HL-60 (cell line): ENCODE measurements around the gene ANAPC4.

Source experiments
- DNase-seq, 2 experiments: peaks; one replicate each; pipeline ENCODE4 v3.0.0-alpha.2; 2010 to 2020; ENCODE audit warnings: low read depth in 1 of 2, low spot score in 1 of 2
- H3K27ac ChIP-seq: fragments of 250-450 bp; sonication (Bioruptor Pico); replicated peaks from 2 replicates; pipeline ENCODE4 v1.5.1; 2020; ENCODE audit warnings: mild to moderate bottlenecking, moderate library complexity
- H3K27me3 ChIP-seq: fragments of 250-450 bp; sonication (Bioruptor Pico); 2 replicates; pipeline ENCODE4 v1.5.1; 2021; ENCODE audit warnings: mild to moderate bottlenecking, moderate library complexity; ENCODE audit not compliant: insufficient read depth, poor library complexity, severe bottlenecking
- H3K4me3 ChIP-seq: replicated peaks from 2 replicates; pipeline ENCODE4 v1.5.1; 2011; ENCODE audit warnings: mild to moderate bottlenecking, control low read depth, low read length; ENCODE audit not compliant: insufficient read depth
- GABPA ChIP-seq: IDR thresholded peaks from 2 replicates; pipeline ENCODE4 v1.6.1; 2012; ENCODE audit warnings: low read depth
- POLR2AphosphoS5 ChIP-seq: IDR thresholded peaks from 2 replicates; pipeline ENCODE4 v1.6.1; 2012; ENCODE audit warnings: low read depth
- SPI1 ChIP-seq: IDR thresholded peaks from 2 replicates; pipeline ENCODE4 v1.6.1; 2012; ENCODE audit warnings: low read depth, mild to moderate bottlenecking, borderline replicate concordance
- TF ChIP-seq, protein P1 (sequence below): IDR thresholded peaks from one replicate; pipeline ENCODE4 v1.5.1; 2011; ENCODE audit warnings: low read length, control low read depth, inconsistent platforms; ENCODE audit not compliant: insufficient read depth
- TF ChIP-seq, protein P2 (sequence below): IDR thresholded peaks from 2 replicates; pipeline ENCODE4 v1.6.1; 2012; ENCODE audit warnings: low read depth; ENCODE audit not compliant: insufficient replicate concordance

The ANAPC4 gene

DNA sequence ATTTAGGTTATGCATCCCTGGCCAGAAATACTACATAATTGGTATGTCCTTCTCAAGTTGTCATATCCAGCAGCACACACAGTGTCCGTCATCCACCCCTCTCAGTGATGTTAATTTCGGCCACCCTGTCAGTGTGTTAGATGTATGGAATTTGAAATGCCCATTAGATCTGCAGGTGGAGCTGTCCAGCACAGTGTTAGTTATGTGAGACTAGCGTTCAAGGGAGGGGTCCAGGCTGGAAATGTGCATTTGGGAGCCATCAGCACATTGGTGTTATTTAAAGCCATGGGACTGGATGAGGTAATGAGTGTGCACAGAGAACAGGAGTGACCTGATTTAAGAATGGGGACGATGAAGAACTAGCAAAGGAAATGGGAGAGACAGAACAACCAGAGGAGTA is 22.4 kb downstream of the ANAPC4 start:
- Histone ChIP-seq H3K27me3 (no peaks in the 10 kb centered on the region), H3K27ac (no peak overlapping the region), H3K4me3 (no peak overlapping the region)
- no peak for TF ChIP-seq GABPA
- no peak for TF ChIP-seq SPI1
- TF ChIP-seq, protein P1, sequence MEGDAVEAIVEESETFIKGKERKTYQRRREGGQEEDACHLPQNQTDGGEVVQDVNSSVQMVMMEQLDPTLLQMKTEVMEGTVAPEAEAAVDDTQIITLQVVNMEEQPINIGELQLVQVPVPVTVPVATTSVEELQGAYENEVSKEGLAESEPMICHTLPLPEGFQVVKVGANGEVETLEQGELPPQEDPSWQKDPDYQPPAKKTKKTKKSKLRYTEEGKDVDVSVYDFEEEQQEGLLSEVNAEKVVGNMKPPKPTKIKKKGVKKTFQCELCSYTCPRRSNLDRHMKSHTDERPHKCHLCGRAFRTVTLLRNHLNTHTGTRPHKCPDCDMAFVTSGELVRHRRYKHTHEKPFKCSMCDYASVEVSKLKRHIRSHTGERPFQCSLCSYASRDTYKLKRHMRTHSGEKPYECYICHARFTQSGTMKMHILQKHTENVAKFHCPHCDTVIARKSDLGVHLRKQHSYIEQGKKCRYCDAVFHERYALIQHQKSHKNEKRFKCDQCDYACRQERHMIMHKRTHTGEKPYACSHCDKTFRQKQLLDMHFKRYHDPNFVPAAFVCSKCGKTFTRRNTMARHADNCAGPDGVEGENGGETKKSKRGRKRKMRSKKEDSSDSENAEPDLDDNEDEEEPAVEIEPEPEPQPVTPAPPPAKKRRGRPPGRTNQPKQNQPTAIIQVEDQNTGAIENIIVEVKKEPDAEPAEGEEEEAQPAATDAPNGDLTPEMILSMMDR, result no peak
- TF ChIP-seq, protein P2, sequence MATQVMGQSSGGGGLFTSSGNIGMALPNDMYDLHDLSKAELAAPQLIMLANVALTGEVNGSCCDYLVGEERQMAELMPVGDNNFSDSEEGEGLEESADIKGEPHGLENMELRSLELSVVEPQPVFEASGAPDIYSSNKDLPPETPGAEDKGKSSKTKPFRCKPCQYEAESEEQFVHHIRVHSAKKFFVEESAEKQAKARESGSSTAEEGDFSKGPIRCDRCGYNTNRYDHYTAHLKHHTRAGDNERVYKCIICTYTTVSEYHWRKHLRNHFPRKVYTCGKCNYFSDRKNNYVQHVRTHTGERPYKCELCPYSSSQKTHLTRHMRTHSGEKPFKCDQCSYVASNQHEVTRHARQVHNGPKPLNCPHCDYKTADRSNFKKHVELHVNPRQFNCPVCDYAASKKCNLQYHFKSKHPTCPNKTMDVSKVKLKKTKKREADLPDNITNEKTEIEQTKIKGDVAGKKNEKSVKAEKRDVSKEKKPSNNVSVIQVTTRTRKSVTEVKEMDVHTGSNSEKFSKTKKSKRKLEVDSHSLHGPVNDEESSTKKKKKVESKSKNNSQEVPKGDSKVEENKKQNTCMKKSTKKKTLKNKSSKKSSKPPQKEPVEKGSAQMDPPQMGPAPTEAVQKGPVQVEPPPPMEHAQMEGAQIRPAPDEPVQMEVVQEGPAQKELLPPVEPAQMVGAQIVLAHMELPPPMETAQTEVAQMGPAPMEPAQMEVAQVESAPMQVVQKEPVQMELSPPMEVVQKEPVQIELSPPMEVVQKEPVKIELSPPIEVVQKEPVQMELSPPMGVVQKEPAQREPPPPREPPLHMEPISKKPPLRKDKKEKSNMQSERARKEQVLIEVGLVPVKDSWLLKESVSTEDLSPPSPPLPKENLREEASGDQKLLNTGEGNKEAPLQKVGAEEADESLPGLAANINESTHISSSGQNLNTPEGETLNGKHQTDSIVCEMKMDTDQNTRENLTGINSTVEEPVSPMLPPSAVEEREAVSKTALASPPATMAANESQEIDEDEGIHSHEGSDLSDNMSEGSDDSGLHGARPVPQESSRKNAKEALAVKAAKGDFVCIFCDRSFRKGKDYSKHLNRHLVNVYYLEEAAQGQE, result peak; percentile 73
- no peak for DNase-seq

DNA sequence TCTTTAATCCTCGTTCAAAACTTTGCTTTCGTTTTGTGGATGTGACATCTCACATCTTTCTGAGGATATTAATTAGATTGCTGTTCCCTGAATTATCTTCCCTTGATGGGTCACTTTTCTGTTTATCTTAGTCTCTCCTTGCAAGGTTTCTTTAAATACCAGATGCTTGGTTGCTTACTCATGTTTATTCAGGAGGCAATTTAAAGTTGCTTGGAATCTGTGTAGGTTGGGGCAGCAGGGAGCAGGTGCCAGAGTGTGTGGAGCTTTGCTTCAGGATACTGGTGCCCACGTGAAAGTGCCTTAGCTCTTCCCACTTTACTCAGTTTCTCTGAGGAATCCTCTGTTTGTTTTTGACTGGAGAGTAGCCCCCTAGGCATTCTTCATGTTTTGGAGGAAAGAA is 24.0 kb downstream of the ANAPC4 start:
- no peak overlapping the region for H3K27ac ChIP-seq
- DNase-seq, result no peak
- H3K27me3 ChIP-seq, result no peaks in the 10 kb centered on the region
- no peak overlapping the region for H3K4me3 ChIP-seq
- TF ChIP-seq POLR2AphosphoS5, result no peak
- TF ChIP-seq GABPA, result no peak
- TF ChIP-seq, protein P1, result no peak
- no peak for TF ChIP-seq SPI1
- TF ChIP-seq, protein P2, result no peak

DNA sequence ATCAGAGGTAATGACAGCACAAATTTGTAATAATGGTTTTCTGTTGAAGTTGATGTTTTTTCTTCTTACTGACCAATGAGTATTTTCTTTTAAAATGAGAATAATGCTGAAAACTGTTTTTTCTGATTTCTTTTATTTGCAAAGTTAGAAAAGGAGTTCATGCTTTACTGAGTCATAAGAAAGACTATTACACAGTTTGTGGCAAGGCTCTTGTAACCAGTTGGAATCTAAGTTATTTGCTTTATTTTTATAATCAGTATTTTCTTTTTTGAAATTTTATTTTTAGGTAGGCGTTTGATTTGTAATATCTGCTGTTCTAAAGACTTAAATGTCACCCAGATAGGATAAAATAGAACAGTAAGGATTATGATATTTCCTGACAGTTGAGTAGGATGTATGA is 25.5 kb downstream of the ANAPC4 start:
- Histone ChIP-seq H3K27me3 (no peaks in the 10 kb centered on the region), H3K27ac (no peak overlapping the region), H3K4me3 (no peak overlapping the region)
- no peak for DNase-seq
- TF ChIP-seq, protein P2, result no peak
- no peak for TF ChIP-seq SPI1
- TF ChIP-seq, protein P1, result no peak
- no peak for TF ChIP-seq POLR2AphosphoS5
- no peak for TF ChIP-seq GABPA
